Adipose tissue (tissue), 3 donors: ENCODE results near the gene TPRN. TPM values are rescaled to one million over a fixed set of nuclear protein-coding genes. Genes with fewer than 3 reads are reported as not detected.

Experiments used
- H3K27ac ChIP-seq: one replicate; pipeline ENCODE4 v1.5.1; 2013; ENCODE audit warnings: low read depth, low read length
- WGBS, 3 donors: extraction: QIAGEN DNeasy Blood & Tissue Kit; methylation state at CpG; one replicate each; pipeline ENCODE4 v1.1.7; 2013; 5-methylcytosine and 5-hydroxymethylcytosine counted together
- polyA plus RNA-seq, 3 donors: library from polyadenylated mRNA; stranded (reverse); fragments of 200-250 nt; gene quantifications; one replicate each; pipeline ENCODE4 v1.2.3, GENCODE V29; 2013
- donor health status: healthy with polysubstance abuse.
- donor health status: Bipolar disorder and iron deficiency.
- donor health status: healthy.

TPRN gene
- polyA plus RNA-seq, 3 donors = 4.3 to 67.8 (median 4.5) TPM

- H3K27ac ChIP-seq = no peak overlapping the region
- 21 to 35% (median 23%) methylated on average over 4 of the region's 4 CpGs for WGBS, 3 donors
These were observed 41.9 kb downstream of the TPRN start for GRCh38 chr9:137158625-137159024.

GRCh38 chr9:137157618-137158415, 42.7 kb downstream of the TPRN start:
- H3K27ac ChIP-seq = no peak overlapping the region
- 50 to 63% (median 63%) methylated on average over 19 of the region's 19 CpGs for WGBS, 3 donors

GRCh38 chr9:137156567-137157375, 43.8 kb downstream of the TPRN start:
- WGBS, 3 donors = 3 to 4% (median 4%) methylated on average over 55 to 65 of the region's 65 CpGs
- H3K27ac ChIP-seq = no peak overlapping the region

- 91 to 93% (median 92%) methylated on average over 7 of the region's 7 CpGs for WGBS, 3 donors
- H3K27ac ChIP-seq = no peak overlapping the region
These were observed 47.6 kb downstream of the TPRN start for GRCh38 chr9:137152844-137153405.

GRCh38 chr9:137150617-137151457, 49.7 kb downstream of the TPRN start:
- WGBS, 3 donors = 25 to 33% (median 27%) methylated on average over 34 of the region's 34 CpGs
- H3K27ac ChIP-seq = no peak overlapping the region

GRCh38 chr9:137149942-137150616, 50.5 kb downstream of the TPRN start:
- H3K27ac ChIP-seq = no peak overlapping the region
- 42 to 65% (median 59%) methylated on average over 16 to 20 of the region's 20 CpGs for WGBS, 3 donors

GRCh38 chr9:137149363-137149762, 51.2 kb downstream of the TPRN start:
- WGBS, 3 donors = 72 to 75% (median 74%) methylated on average over 5 of the region's 5 CpGs
- no peak overlapping the region for H3K27ac ChIP-seq

- 82 to 83% (median 83%) methylated on average over 17 to 19 of the region's 19 CpGs for WGBS, 3 donors
- no peak overlapping the region for H3K27ac ChIP-seq
These were observed 51.9 kb downstream of the TPRN start for GRCh38 chr9:137148661-137149060.

GRCh38 chr9:137148242-137148641, 52.3 kb downstream of the TPRN start:
- H3K27ac ChIP-seq = no peak overlapping the region
- WGBS, 3 donors = 68 to 72% (median 71%) methylated on average over 21 to 27 of the region's 27 CpGs

- 25 to 30% (median 29%) methylated on average over 21 to 22 of the region's 24 CpGs for WGBS, 3 donors
These were observed 52.8 kb downstream of the TPRN start for GRCh38 chr9:137147793-137148160.

GRCh38 chr9:137147091-137147792, 53.3 kb downstream of the TPRN start:
- WGBS, 3 donors = 80 to 87% (median 83%) methylated on average over 26 of the region's 26 CpGs
- no peak overlapping the region for H3K27ac ChIP-seq

More at GRCh38 chr9:137147793-137148160, 52.8 kb downstream of the TPRN start:
- no peak overlapping the region for H3K27ac ChIP-seq

GRCh38 chr9:137146527-137146918, 54.0 kb downstream of the TPRN start:
- no peak overlapping the region for H3K27ac ChIP-seq
- WGBS, 3 donors = 45 to 67% (median 64%) methylated on average over 8 to 9 of the region's 9 CpGs

GRCh38 chr9:137145731-137146526, 54.6 kb downstream of the TPRN start:
- H3K27ac ChIP-seq = no peak overlapping the region

GRCh38 chr9:137143459-137143858, 57.1 kb downstream of the TPRN start:
- H3K27ac ChIP-seq = no peak overlapping the region
- 56 to 88% (median 64%) methylated on average over 4 of the region's 4 CpGs for WGBS, 3 donors

More at GRCh38 chr9:137145731-137146526, 54.6 kb downstream of the TPRN start:
- WGBS, 3 donors = 45 to 56% (median 55%) methylated on average over 36 to 49 of the region's 49 CpGs

GRCh38 chr9:137141976-137142936, 58.3 kb downstream of the TPRN start:
- no peak overlapping the region for H3K27ac ChIP-seq
- 71 to 79% (median 73%) methylated on average over 23 to 24 of the region's 24 CpGs for WGBS, 3 donors
